ENCODE measurements around the gene DRD2.

Gene DRD2

DNA sequence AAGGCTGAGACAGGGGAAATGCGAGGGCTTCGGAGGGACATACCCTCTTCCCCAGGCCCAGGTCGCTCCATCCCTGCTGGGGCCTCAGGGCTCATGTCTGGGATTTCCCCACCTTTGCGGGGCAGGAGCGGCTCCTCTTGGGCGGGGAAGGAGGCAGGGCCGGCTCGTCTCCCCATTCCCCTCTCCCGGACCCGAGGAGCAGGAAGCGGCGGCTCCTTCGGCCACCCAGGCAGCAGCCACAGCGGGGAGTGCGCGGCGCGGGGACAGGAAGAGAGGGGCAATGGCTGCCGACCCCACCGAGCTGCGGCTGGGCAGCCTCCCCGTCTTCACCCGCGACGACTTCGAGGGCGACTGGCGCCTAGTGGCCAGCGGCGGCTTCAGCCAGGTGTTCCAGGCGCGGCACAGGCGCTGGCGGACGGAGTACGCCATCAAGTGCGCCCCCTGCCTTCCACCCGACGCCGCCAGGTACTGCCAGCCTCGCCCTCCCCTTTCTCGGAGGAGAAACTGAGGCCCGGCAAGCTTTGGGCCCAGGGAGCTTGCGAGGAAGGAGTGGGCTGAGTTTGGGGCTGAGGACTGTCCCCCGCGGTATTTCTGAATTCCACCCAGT is 87.5 kb downstream of the DRD2 start, which contains the start of gene ANKK1:
ANKK1 (plus strand) TSS at position 175 of the 607 bp plus-strand sequence; CDS start at position 281, 106 bp downstream.
- Histone ChIP-seq H3K4me3 (ENCODE audit: low read depth, low read length) (no peak within 1 kb of the TSS), H3K36me3 (ENCODE audit: control insufficient read depth in 2 of 2, insufficient read depth in 1 of 2, low read length in 2 of 2) (no peaks in the 10 kb centered on the region), H3K4me1 (ENCODE audit: control insufficient read depth, insufficient read depth, low read length) (no peaks in the 10 kb centered on the region), H3K9me3 (ENCODE audit: control insufficient read depth, insufficient read depth, low read depth, low read length) (no peaks in the 10 kb centered on the region), H3K27ac (ENCODE audit: extremely low read depth, low read depth, low read length) (no peak within 1 kb of the TSS)
- TF ChIP-seq, protein P1, sequence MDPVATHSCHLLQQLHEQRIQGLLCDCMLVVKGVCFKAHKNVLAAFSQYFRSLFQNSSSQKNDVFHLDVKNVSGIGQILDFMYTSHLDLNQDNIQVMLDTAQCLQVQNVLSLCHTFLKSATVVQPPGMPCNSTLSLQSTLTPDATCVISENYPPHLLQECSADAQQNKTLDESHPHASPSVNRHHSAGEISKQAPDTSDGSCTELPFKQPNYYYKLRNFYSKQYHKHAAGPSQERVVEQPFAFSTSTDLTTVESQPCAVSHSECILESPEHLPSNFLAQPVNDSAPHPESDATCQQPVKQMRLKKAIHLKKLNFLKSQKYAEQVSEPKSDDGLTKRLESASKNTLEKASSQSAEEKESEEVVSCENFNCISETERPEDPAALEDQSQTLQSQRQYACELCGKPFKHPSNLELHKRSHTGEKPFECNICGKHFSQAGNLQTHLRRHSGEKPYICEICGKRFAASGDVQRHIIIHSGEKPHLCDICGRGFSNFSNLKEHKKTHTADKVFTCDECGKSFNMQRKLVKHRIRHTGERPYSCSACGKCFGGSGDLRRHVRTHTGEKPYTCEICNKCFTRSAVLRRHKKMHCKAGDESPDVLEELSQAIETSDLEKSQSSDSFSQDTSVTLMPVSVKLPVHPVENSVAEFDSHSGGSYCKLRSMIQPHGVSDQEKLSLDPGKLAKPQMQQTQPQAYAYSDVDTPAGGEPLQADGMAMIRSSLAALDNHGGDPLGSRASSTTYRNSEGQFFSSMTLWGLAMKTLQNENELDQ (tag by site-specific recombination; IDR thresholded peaks at IDR 0.05; ENCODE audit: low read depth), result no peak
- TF ChIP-seq SCRT1 (tag by site-specific recombination; IDR thresholded peaks at IDR 0.05; ENCODE audit: borderline replicate concordance) (no peak), ZNF48 (tag by site-specific recombination; IDR thresholded peaks at IDR 0.05) (no peak), KLF10 (tag by site-specific recombination; IDR thresholded peaks at IDR 0.05) (no peak), OVOL3 (tag by site-specific recombination; IDR thresholded peaks at IDR 0.05) (no peak), ZNF121 (tag by site-specific recombination; IDR thresholded peaks at IDR 0.05) (no peak), ZNF596 (tag by site-specific recombination; IDR thresholded peaks at IDR 0.05) (no peak)
- POLR2A ChIA-PET, result no interaction called here
- CTCF ChIA-PET, result interaction anchor here (0.8 to 1.2 kb wide), 2 partner anchors 9 to 17 kb away, joined by 3 to 4 read pairs; no protein-coding TSS in a partner anchor

DNA sequence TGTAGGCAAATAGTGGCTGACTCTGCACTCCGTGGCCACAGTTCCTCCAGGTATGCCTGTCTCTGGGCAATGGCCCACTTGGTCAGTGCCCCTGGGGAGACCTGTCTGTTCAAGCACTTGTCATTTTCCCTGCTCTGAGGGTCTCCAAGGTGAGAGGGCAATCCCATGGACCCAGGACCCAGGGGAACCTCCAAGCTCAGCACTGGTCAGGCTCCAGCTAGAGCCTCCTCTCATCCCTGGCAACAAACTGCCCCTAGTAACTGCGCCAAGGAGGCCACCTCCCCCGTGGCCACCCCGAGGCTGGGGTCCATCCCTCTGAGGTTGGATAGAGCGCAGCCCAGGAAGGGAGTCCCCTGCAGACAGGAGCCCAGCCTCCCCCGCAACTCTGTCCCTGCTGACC is 88.3 kb downstream of the DRD2 start:
- CTCF ChIA-PET, result interaction anchor here (1.2 kb wide), 1 partner anchor 344 kb away, joined by 7 read pairs; no protein-coding TSS in a partner anchor
- POLR2A ChIA-PET, result interaction anchor here (1.3 kb wide), 1 partner anchor 73 kb away, joined by 3 read pairs; the partner anchor contains the start of gene TTC12
- no peak for TF ChIP-seq ZNF433 (tag by site-specific recombination; IDR thresholded peaks at IDR 0.05; ENCODE audit: low read depth)
- no peak for TF ChIP-seq ZNF624 (tag by site-specific recombination; IDR thresholded peaks at IDR 0.05)
- TF ChIP-seq ZNF514 (tag by site-specific recombination; IDR thresholded peaks at IDR 0.05), result no peak
- TF ChIP-seq ZNF529 (tag by site-specific recombination; IDR thresholded peaks at IDR 0.05; ENCODE audit: insufficient replicate concordance), result no peak
- no peak for TF ChIP-seq ZNF416 (tag by site-specific recombination; IDR thresholded peaks at IDR 0.05)
- no peak for TF ChIP-seq HOXC10 (CRISPR knock-in tag; IDR thresholded peaks at IDR 0.05)
- TF ChIP-seq ZNF530 (tag by site-specific recombination; IDR thresholded peaks at IDR 0.05; ENCODE audit: low read depth), result no peak
- no peak for TF ChIP-seq ZNF747 (tag by site-specific recombination; IDR thresholded peaks at IDR 0.05)
- TF ChIP-seq ZNF707 (tag by site-specific recombination; IDR thresholded peaks at IDR 0.05), result no peak
- TF ChIP-seq ZNF404 (tag by site-specific recombination; IDR thresholded peaks at IDR 0.05), result no peak
- TF ChIP-seq KLF7 (tag by site-specific recombination; IDR thresholded peaks at IDR 0.05; ENCODE audit: borderline replicate concordance), result no peak
- TF ChIP-seq ZNF132 (tag by site-specific recombination; IDR thresholded peaks at IDR 0.05; ENCODE audit: borderline replicate concordance), result no peak
- no peak for TF ChIP-seq ZNF548 (tag by site-specific recombination; IDR thresholded peaks at IDR 0.05)
- TF ChIP-seq ZNF558 (tag by site-specific recombination; IDR thresholded peaks at IDR 0.05), result no peak
- TF ChIP-seq GLIS1 (tag by site-specific recombination; IDR thresholded peaks at IDR 0.05), result no peak
- no peak for TF ChIP-seq ZNF354C (tag by site-specific recombination; IDR thresholded peaks at IDR 0.05; ENCODE audit: borderline replicate concordance, low read depth)
- no peak for TF ChIP-seq ZNF473 (tag by site-specific recombination; IDR thresholded peaks at IDR 0.05)

More for the DNA sequence above, 88.3 kb downstream of the DRD2 start:
- no peaks in the 10 kb centered on the region for H3K4me1 ChIP-seq (ENCODE audit: control insufficient read depth, insufficient read depth, low read length)
- H3K4me3 ChIP-seq (ENCODE audit: low read depth, low read length), result no peak overlapping the region
- H3K9me3 ChIP-seq (ENCODE audit: control insufficient read depth, insufficient read depth, low read depth, low read length), result no peaks in the 10 kb centered on the region
- no peaks in the 10 kb centered on the region for H3K36me3 ChIP-seq (ENCODE audit: control insufficient read depth in 2 of 2, insufficient read depth in 1 of 2, low read length in 2 of 2)
- no peak overlapping the region for H3K27ac ChIP-seq (ENCODE audit: extremely low read depth, low read depth, low read length)

All from HEK293 (cell line).